GM21447 (cell line): ENCODE results near the gene RNF212B.

ENCODE experiments used
- ATAC-seq: cut with Tn5 transposase; IDR thresholded peaks from one replicate; pipeline ENCODE4 v1.9.1; 2021; ENCODE audit not compliant: unreplicated experiment

Gene RNF212B

DNA sequence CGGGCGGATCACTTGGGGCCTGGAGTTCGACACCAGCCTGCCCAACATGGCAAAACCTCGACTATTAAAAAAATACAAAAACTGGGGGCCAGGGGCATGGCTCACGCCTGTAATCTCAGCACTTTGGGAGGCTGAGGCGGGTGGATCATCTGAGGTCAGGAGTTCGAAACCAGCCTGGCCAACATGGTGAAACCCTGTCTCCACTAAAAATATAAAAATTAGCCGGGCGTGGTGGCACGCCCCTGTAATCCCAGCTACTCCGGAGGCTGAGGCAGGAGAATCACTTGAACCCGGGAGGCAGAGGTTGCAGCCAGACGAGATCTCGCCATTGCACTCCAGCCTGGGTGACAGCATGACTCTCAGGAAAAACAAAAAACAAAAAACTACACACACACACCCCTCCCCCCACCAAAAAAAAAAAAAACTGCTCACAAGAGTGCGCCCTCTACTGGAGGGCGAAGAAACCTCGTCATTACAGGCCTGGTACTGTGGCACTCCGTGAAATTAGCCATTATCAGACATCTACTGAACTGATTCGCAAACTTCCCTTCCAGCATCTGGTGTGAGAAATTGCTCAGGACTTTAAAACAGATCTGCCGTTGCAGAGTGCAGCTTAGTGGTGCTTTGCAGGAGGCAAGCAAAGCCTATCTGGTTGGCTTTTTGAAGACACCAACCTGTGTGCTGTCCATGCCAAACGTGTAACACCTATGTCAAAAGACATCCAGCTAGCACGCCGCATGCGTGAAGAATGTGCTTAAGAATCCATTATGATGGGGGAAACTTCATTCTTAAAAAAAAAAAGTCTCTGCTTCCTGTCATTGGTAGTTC lies 57.2 kb downstream of the RNF212B start:
- peak; percentile 67 for ATAC-seq

- no peak for ATAC-seq
Observed at GRCh38 chr14:23296012-23296777, 58.5 kb downstream of the RNF212B start.

GRCh38 chr14:23297096-23297495 lies 59.4 kb downstream of the RNF212B start:
- no peak for ATAC-seq

DNA sequence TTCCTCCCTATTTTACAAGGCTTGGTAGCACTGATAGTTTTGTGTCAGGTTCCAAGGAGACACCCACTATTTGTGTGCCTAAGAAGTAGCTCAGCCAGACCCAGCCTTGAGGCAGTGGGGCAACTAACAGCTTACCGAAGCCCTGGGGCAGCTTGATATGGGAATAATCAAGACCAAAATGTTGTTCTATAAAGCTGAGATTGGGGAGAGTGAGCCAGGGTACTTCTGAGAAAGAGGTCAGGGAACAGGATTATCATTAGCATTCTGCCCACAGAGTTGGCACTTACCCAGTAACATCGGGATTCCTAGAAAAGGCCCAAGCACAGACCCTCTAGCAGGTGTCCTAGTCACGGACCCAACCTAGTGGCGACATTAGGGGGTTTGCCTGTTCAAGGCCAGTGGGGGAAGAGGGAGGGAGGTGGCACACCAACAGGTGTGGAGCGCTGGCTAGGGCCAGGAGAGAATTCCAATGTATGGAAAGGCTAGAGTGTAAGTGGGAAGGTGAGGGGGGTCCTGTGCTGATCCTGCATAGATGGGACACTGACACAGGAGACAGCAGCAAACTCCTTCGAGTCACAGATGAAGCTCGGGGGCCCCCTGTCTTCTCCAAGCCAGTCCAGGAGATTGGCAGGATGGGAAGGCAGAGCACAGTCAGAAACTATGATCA lies 60.0 kb downstream of the RNF212B start:
- no peak for ATAC-seq

DNA sequence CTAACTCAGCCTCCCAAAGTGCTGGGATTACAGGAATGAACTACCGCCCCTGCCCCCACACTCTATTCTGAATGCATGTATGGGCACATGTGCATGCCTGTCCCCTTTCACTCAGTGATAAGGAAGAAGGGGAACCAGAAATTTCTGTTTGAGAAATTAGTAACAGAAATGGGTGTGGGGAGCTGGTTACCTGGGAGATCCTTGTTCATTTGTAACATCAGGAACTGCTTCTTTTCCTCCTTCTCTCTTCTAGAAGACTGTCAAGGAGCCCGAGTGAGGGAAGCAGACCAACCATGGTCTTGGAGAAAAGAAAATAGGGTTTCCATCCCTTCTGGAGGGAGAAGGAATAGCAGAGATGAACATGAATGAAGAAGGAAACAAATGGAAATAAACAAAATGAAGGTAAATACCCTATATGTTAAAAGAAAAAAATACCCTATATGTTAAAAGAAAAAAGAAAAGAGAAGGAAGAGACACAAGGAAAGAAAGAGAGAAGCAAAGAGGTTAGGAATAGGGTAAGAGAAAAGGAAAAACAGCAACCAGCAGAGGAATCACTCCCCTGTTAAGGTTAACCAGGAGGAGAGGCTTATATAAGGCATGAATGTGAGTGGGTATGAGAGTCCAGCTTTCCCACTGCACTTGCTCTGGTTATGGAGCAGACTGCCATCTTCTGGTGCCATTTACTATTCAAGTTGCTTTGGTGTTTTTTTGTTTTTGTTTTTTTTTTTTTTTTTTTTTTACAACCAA lies 61.6 kb downstream of the RNF212B start:
- ATAC-seq = no peak

DNA sequence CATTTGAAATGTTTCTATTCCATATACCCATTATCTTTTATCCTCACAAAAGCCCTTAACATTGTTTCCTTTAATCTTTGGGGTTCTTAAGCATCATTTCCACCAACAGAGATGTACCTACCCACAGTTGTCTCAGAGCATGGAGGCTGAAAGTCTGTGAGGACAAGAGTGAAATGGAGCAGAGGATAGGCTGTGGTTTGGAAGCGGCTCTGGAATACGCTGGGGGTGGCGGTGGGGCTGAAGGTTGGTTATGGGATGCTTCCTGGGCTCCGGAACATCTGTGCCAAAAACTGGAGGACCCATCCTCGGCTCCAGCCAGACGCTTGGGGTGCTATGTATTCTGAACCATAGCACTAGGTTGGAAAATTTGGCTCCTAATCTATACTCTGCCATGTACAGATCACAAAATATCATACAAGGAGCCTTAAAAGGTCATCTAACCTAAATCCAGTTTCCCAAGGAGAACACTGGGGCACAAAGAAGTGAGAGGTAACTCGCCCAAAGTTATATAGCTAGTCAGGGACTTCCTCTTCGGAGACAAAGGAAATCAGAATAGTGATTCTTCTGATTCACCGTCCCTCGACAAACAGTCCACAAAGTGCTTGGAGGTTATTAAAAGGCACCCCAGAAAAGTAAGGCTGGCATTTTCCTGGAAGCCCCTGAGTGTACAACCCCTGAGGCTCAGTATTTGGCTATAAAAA lies 62.4 kb downstream of the RNF212B start:
- no peak for ATAC-seq

GRCh38 chr14:23300687-23301223 lies 63.0 kb downstream of the RNF212B start:
- ATAC-seq = no peak

DNA sequence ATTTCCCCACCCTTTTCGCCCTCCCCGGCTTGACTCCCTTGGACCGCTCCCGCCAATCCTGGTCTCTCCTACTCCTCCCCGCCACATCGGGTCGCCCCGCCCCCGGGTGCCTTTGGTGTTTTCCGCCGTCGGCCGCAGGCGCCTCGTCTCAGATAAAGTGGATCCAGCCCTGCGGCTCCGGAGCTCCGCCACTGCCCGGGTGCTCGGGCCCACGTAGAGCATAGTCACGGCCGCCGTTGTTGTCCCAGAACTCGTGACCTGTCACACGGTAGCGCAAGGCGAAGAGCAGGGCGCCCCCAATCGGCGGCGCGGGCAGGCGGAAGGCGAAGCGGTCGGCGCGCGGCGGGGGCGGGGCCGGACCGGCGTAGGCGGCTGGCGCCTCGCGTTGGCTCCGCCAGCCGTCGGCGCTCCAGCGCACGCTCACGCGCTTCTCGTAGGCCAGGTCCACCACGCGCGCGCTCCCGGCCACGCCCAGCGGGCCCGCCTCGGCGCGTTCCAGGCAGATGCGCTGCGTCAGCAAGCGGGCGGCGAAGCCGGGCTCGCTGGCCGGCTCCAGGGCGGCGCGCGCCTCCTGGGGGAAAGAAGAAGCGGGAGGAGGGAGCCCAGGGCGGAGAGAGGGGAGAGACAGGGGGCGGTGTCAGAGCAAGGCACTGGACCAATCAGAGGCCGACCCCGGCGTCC lies 63.7 kb downstream of the RNF212B start:
- ATAC-seq = peak; percentile 76

DNA sequence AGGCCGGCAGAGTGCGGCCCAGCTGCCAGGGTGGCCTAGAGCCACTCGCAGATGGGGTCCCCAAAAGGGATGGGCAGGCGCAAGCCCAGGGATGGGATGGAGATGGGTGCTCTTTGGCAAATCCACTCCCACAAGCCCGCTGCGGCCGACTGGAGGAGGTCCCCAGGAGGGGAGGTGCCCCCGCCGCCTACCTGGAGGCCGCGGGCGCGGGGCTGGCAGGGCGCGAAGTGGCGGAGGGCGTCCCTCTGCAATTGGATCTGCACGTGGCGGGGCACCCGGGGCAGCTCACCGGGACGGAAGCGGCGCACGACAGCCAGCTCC lies 64.2 kb downstream of the RNF212B start:
- ATAC-seq = peak; percentile 9

GRCh38 chr14:23302290-23303225 lies 64.8 kb downstream of the RNF212B start, which contains the start of gene PPP1R3E:
Gene PPP1R3E (minus strand): TSS chr14:23302859. CDS start chr14:23302576, 283 bp downstream.
- ATAC-seq = peak; percentile 34

DNA sequence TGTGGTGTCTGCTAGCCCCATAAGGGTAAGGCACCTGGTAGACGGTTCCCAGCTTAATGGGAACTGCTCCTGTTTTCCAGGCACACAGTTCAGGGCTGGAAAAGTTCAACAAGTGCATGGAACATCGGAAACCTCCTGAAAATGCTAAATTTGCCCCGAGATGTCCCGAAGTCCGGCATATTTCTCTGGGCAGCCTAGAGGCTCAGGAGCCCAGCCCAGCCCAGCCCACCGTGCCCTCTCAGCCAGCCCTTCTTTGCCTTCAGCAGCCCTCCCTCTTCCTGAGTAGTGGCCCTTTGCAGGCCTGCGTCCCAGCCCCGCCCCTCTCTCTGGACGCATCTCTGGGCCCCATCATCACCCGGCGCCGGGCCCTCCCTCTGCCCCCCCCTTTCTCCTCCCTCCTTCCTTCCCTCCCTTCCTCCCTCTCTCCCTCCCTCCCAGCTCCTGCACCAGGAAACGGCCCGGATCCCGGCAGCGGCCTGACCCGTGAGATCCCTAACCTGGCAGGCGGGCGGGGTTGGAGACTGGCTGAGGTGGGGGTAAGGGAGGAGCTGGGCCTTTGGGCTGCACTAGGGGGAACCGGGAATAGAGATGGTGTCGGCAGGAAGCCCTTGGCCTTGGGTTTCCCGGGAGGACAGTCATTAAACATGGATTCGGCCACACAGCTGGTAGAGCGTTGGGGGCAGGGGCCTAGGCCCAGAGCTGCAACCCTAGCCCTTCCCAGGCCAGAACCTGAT lies 68.8 kb downstream of the RNF212B start, which contains the start of gene BCL2L2:
TSS of gene BCL2L2 (plus strand) at position 422 of the 734 bp plus-strand sequence. CDS start 935 bp downstream, outside the sequence.
- ATAC-seq = no peak

DNA sequence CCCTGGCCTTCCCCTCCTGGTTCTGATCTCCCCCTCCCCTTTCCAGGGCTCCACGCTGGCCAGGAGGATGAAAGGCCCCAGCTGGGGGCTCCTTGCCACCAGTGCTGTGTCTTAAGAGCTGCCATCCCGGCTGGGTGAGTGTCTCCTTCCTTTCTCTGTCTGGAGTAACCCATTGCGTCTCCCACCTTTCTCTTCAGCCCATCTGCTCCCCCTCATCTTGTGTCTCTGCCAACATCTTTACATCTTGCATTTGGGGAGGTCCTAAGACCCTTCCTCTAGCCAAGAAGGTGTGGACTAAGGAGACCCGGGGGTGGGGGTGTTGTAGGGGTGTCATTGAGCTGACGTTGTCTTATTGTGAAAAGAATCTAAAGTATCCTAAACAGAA lies 69.4 kb downstream of the RNF212B start:
- no peak for ATAC-seq

DNA sequence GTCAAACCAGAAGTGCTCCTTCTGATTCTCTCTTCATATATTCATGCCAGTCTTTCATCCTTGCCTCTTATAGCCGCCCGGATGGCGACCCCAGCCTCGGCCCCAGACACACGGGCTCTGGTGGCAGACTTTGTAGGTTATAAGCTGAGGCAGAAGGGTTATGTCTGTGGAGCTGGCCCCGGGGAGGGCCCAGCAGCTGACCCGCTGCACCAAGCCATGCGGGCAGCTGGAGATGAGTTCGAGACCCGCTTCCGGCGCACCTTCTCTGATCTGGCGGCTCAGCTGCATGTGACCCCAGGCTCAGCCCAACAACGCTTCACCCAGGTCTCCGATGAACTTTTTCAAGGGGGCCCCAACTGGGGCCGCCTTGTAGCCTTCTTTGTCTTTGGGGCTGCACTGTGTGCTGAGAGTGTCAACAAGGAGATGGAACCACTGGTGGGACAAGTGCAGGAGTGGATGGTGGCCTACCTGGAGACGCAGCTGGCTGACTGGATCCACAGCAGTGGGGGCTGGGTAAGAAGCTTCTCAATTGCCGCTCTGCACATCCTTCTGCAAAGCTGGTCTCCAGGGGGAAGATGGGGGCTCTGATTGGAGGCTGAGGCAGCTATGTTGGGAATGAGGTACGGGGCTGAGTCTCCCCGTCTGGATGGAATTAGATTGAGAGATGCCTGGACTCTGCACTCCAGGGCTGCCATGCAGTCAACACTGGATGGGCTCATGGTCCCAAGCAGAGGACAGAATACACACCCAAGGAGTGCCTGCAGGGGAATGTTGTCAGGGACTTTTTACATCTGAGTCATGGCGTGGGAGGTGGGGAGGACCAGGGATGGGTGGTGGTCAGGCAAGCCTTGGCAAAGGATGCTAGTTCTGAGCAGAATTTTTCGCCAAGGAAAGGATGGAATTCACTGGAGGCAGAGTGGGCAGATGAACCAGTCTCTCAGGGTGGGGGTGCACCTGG lies 70.2 kb downstream of the RNF212B start:
- no peak for ATAC-seq

DNA sequence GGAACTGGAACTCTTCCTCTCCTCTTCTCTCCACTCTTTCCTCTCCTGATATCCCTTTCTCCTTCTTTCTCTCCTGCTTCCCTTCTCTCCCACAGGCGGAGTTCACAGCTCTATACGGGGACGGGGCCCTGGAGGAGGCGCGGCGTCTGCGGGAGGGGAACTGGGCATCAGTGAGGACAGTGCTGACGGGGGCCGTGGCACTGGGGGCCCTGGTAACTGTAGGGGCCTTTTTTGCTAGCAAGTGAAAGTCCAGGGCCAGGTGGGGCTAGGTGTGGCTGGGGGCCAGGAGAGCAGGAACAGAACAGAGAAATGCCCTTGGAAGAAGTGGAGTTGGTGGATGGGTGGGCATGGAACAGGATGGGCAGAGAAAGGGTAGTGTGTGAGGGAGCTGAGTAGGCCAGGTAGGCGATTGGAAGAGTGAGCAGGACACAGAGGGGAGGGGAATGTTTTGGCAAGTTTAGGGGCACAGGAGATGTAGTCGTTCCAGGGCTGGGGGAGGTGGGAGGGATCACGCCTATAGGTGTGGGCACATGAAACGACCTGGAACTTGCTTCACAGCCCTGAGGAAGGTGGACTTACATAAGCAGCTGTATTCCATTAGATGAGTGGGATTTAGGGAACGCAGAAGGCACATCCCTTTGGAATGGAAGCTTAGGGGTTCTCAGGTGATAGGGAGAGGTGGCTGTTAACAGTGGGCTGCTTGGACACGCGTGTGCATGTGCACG lies 71.1 kb downstream of the RNF212B start:
- ATAC-seq = no peak

DNA sequence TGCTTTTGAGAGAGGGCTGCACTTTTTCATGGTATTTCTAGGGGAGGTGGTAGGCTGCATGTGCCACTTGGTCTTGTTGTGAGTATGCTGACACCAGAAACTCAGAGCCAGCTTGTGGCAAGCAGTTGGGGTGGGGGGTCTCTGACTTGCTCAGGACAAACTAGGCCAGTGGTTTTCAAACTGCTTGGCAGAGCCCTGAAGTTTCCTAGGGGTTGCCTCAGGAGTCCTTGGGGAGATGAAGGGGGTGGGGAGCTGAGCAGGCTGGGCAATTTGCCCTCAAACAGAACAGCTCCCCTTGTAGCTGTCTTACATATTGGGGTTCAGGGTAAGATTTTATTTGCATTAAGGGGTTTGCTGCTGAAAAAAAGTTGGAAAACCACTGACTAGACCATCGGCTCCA lies 72.8 kb downstream of the RNF212B start:
- no peak for ATAC-seq

DNA sequence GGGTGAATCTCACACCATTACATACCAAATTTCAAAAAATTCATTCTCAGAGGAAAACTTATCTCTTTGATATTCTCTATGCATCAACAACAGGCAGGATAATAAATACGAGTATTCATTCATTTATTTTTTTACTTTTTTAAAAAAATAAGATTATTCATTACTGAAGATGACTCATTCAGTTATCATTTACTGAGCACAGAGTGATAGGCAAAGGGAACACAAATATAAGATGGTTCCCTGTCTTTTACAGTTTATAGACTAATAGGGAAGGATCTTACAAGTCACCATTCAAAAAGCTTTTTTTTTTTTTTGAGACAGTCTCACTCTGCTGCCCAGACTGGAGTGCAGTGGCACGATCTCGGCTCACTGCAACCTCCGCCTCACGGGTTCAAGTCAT lies 78.6 kb downstream of the RNF212B start:
- no peak for ATAC-seq
